ENCODE measurements around the gene HIVEP2.

HIVEP2 gene

DNA sequence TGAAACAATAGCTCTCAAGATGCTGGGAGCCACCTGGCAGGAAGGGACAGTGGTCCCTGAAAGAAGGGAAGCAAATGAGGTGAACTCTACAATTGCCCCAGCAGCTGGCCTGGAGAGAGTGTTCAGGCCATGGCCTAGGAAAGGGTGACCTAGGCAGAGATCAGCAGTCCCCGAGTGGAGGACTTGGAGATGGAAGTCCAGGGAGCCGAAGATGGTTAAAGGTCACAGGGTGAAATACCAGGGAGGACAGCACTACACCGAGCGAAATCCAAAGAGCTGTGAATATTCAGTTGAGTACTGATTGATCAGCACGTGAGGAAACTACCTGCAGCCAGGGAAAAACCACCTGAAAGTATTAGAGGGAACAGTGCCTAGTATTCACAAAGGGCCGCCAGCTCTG, 133.1 kb downstream of the HIVEP2 start:
- no peak for DNase-seq

DNA sequence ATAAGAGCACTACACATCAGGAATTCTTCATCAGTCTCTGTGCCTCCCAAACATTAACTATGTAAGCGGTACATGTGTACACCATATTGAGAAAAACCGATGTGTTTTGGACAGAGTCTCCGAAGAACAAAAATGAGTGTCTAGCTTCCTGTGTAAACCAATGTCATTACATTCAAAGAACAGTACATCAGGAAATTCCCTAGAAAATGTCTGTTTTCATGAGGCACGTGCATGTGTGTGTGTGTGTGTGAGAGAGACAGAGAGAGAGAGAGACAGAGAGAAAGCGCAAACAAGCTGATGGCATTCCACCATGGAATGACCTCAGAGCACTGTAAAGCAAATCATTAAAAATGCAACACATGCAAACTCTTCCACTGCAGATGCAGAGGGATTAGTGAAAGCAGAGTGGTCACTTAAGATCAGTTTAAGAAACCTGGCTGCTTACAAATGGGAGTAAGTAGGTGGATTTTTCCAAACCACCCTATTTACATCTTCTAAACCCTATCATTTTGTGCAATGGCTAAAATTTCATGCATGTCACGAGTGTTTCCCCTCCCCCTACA, 133.9 kb downstream of the HIVEP2 start:
- peak; percentile 34 for DNase-seq

DNA sequence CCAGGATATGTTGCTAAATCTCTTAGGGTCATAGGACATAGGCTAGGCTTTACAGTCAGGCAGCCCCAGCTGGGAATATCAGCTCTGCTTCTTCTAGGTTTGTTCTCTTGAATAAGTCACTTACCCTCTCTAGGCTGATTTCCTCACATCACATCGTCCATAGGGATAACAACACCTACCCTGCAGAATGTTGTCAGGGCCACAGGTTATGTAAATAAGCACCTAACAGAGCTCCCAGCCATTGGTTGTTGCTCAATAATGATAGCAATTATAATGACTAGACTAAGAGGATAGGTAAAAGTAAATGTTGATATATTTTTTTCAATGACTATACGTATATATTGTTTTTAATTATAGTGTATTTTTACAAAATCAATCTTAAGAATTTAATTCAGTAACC, 135.0 kb downstream of the HIVEP2 start:
- DNase-seq = no peak

DNA sequence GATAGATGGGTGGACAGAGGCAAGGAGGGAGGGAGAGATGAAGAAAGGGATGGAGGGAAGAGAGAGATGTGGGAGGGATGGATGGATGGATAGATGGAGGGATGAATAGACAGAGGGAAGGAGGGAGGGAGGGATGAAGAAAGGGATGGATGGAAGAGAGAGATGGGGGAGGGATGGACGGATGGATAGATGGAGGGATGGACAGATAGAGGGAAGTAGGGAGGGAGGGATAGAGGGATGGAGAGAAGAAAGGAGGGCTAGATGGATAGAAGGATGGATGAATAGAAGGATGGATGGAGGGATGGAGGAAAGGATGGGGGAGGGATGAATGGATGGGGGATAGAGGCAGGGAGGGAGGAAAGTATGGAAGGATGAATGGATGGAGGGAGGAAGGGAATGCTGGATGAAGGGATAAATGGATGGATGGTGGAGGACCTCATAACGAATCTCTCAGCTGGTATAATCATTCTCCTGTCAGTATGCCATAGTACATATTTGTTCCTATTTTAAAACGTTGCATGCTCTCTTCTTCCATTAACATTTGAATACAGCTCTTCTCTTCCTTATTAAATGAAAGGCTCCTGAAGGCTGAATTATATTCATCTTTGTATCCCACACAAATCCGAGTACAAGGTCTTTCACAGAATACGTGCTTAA, 136.4 kb downstream of the HIVEP2 start:
- DNase-seq = no peak

DNA sequence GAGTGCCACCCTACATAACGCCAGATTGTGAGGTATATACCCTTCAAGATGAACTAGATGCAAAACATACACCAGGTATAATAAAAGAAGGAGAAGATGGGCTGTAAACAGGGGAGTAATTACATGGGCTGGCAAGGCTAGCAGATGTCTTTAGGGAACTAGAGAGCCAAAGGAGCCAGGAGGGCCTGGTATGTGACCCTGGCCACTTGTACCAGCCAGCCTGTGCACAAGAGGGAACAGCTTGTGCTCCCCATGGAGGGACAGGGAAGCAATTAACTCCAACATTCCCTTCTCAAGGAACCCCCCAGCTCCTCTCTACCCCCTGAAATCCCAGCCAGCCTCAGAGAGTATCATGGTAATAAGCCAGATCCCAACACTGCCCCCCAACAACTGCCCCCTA, 139.9 kb downstream of the HIVEP2 start:
- no peak for DNase-seq

DNA sequence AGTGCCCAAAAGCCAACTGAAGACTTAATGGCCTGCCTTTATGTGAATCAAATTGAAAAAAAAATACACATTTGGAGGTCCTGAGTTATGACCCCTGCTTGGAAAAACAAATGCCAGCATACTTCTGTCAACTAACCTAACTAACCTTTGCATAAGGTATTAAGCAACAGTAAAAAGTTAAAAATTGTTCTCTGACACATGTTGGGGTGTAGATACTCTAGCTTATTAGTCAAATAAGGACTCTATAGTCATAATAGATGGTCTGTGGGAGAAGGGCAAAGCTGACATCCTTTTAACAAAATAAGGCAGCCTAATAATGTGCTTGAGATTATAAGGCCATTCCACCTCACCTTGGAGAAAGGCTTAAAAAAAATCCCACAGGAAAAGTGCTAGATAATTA, 140.5 kb downstream of the HIVEP2 start:
- no peak for DNase-seq

DNA sequence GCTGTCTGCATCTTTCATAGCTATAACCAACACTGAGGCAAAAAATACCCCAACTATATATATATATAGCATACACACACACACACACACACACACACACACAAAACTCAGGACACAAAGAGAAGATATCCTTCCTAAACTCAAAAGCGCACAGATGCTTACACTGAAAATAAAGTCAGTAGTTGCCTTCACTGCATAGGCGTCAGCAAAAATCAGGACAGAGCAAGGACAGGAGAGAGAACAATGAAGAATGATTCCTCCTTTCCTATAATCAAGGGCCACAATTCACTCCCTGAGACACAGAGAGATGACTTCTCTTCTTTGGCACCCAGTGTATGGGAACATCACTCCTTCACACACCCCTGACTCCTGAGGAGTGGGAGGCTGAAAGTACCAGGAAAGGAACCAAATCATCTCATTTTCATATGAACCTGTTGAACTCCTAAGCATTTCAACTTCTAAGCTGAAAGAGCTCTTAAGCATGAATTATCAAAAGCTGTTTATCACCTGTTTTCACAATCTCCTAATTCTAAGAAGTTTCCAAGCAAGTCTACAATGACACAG, 141.4 kb downstream of the HIVEP2 start:
- no peak for DNase-seq

DNA sequence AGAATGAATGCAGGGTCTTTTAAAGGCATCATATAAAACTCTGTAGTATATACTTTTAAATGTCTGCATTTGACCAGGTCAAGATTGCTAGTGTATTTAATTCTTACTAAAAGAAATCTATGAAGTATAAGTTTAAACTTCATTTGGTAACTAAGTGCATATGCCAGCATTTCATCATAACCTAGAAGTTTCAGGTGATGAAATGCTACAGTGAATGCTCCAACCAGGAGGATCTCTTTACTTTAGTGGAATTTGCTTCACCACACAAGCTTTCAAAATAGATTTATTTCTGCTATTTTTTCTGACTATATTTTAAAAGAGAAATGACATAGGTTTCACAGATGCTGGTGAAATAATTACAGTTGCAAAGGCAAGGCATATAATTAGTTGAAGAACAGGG, 141.9 kb downstream of the HIVEP2 start:
- DNase-seq = no peak

DNA sequence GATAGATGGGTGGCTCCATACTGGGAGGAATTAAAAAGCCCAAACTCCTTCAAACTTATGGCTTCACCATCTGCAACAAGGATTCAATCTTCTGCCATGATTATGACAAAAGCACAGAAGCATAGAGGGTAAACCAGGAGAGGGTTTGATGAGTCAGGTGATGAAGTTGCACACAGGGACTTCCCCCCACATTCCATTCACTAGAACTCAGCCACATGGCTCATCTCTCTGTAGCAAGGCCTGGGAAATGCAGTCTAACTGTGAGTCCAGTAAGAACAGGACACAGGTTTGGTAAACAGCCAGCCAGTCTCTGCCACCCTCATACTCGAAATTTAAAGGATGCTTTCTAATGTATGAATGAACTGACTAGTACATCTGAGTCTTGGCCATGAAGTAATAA, 142.9 kb downstream of the HIVEP2 start:
- DNase-seq = peak; percentile 99

DNA sequence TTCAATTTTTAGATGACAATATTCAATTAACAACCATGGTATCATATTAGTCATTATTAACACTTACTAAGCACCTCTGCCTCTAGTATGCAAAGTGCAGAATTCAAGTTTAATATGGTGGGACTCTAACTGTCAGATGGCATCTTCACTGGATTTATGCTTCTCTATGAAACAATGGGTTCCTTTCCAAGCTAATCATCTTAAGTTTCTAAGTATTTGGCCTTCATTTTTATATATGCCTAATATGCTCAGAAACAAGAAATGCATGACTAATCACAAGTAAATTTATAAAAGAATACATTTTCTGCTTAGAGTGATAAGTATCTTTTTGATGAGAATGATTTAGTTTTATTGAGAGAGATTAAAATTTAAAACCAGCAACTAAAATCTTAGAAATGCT, 144.7 kb downstream of the HIVEP2 start:
- peak; percentile 28 for DNase-seq

DNA sequence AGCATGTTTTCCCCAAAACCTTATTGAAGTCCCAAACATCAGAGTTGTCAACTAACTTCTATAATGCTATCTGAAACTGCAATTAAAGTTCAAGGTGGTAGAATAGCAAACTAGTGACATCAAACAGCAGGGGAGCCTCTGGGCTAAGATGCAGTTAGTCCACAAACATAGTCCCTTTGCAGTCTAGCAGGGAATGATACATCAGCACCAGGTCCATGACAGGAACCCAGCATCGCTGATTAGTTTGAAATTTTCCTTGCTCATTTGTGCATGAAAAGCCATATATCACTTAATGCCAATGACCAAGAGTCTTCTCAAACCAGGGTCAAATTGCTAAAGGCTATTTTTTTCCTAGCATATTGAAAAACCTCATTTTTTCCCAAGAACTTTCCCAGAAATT, 145.3 kb downstream of the HIVEP2 start:
- no peak for DNase-seq

DNA sequence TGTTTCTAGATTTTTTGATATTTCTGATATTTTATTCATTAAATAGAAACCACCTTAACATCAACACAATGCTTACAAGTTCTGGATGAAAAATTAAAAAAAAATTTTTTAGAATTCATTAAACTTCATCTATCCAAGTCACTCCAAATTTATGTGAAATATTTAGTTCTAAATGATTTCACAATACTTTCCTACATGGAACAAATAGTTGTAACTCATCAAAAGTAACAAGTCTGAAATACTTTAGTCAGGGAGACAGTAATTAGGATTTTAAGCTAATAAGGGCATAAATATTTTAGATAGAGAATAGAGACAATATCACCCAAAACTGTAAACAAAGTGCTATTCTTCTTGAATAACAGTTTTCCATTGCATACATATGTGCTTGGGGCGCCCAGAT, 147.8 kb downstream of the HIVEP2 start:
- no peak for DNase-seq

DNA sequence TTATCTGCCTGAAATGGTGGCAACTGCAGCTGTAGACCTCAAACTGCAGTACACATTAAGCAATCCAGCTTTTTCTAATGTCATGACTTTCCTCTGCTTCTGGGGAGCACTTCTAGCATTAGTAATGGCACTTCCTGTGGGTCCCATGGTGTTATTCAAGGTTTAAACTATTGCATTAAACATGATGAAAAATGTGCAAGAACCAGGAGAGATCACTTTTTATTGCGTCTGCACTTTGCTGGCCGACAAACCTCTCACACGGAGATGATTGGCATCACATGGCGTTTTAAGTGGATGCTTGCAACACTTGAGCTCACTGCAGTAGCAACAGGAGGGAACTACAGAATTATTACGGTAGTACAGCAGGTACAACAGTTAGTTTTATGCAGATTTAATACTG, 148.4 kb downstream of the HIVEP2 start:
- peak; percentile 37 for DNase-seq

DNA sequence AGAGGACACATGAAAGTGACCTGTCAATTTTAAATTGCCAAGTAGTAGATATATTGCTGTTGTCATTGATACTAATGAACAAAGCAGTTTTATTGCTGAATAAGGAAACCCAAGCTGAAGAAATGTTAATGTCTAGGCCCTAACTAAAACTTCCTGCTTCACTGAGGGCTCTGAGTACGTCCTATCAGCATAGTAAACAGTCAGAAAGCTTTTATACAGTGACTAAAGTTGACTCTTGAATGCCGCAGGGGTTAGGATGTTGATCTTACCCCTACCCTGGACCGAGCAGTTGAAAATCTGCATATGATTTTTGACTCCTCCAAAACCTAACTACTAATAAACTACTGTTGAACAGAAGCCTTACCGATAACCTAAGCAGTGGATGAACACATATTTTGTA, 149.0 kb downstream of the HIVEP2 start:
- no peak for DNase-seq

DNA sequence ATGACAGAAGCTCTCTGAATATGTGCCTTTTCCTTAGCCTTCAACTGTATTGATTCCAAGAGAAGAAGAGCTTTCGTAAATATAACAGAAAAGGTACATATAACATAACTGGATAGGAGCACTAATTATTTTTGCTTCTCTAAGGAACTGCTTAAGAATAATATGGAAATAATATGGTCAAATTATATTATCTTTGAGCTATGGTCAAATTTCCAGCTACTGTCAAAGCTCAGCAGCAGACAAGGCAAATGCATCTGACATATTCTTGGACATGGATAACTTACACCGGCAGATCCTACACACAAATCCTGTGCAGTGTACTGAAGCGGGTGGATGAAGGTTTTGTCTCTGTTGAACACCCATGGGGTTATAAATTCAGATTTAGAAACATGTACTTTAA, 150.6 kb downstream of the HIVEP2 start:
- no peak for DNase-seq

DNA sequence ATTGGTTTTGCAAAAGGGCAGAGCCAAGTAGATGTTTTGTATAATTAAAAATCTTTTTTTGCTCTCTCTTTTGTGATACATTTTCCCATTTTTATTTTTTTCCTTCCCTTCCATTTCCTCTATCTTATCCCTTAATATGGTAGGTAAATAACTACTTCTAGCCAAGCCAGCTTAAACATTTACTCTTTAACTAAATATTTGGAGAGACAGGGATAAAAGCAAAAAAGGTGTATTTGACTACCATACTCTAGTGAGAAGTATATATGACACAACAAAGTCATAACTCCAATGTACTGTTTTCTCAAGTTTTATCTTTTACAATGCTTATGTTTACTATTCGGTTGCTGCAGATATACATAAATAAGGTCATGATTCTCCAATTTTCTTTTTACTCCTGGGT, 154.7 kb downstream of the HIVEP2 start:
- DNase-seq = no peak

DNA sequence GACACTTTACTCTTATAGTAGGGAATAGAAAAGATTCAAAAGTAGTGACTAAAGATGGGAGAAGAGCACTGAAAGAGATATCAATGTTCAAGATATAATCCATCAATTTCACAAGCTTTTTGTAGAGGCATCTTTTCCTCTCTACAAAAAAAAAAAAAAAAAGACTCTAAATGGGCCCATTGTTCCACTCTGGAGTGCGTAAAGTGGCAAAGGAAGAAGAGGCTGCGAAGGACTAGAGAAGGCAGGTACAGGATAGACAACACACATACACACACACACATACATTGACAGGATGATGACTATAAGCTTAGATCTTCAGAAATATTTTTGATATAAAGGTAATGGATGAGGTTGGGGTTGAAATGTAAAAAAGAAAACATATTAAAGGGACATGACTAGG, 157.6 kb downstream of the HIVEP2 start:
- no peak for DNase-seq

DNA sequence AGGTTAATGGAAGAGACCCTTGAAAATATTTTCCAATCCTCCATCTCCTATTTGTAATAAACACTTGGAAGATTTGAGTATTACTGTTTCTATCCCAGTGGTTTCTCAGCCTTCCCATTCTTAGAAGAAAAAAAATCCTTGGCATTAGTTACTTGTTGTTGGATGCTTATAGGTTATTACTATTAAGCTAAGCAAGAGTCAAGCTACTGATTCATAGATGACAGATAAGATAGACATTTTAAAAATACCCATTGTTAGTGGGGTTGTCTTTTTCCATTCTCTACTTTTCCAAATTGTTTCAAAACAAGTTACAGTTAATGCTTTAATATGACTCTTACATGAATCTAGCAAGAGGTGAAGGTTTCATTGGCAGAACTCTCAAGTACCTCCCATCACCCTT, 158.5 kb downstream of the HIVEP2 start:
- DNase-seq = peak; percentile 28

DNA sequence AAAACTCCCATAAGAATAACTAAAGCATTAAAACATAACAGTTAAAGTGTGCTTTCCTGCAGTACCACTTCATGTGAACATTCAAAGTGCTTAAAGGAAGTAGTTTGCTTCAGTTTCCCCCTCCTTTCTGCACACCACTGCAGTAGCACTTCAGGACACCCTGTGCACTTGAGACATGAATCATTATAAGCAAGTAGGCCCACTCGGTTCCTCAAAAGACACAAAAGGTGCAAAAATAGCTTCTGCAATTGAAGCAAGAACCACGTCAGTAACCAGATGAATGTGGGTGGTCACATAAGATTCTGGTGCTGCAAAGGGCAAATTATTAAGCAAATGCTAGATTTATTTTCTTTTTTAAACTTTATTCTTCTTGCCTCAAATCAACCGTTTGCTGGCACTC, 160.6 kb downstream of the HIVEP2 start:
- DNase-seq = no peak

DNA sequence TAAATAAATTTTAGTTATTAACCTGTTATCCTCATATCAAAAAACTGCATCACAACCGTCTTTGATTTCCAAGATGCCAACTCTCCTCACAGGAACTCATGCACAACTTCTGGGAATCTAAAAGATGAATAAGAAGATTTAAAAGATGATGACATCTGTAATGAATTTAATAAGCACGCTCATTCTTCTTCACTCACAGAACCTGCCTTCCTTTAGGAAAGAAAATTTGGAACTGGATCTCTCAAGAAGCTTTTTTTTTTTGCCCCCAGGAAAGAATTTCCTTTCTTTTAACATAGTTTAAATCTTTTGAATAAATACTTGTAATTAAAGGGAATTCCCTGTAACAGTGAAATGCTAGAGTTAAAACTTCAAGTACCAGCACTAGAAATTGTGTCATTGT, 161.5 kb downstream of the HIVEP2 start:
- DNase-seq = peak; percentile 42

DNA sequence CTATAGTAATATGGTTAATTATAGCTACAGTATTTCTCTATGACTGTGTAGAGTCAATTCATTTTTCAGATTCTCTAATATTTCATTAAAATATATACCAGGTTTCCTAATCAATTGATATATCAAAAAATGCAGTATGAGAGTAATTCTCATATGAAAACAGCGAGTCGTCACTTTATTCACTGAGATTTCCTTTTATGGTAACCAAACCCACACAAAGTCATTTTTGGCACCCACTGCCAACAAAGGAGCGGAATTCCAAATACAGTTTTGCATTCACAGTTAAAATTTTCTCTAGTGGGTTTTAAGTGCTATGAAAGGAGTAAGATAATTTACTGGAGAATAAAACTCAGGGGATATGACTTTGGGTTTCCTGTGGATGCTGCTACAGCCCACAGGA, 163.8 kb downstream of the HIVEP2 start:
- DNase-seq = no peak

DNA sequence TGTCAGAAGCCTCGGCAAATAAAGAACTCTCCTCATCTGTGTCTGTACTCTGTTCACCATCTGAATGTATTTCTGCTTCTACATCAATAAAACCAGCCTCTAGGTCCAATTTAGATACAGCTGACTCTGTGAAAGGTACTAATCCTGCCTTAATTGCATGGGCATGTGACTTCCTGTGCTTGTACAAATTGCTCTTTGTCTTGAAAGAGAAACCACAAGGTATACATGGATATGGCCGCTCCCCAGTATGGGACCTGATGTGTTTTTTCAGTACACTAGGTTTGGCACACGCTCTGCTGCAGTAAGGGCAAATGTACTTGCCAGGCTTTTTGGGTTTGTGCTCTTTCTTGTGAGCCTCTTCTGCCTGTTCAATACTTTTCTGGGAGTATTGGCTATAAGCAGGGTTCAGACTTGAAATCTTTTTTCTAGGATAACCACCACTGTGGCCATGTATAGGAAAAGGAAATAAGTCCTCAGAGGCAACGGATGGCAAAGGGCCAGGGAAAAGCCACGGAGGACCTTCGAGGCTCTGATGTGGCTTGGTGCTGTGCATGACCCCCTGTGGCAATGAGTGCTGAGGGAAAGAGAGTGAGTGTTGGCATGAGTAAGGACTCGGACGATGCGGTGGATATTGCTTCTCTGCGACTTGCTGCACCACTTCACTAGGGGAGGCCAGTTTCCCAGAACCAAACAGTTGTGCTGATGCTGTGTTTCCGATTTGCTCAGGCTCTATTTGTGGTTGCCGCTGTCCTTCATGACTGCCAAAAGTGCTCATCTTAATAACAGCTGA, 170.9 kb downstream of the HIVEP2 start:
- no peak for DNase-seq

DNA sequence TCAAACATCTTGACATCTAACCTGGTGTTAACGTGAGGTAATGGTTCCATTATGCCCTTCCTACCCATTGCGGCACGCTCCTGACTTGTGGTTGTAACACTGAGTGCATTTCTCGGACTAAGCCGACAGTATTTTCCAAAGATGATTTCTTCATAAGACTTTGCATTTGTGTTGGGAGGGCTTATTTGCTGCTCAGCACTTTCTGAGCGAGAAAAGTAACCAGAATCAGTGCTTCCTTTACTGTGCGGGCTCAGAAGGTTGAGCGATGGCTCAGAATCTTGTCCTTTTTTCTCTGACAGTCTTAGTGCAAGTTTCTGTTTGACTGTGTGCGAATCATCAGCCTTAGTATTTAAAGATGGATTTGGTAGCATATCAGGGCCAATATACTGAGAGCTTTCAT, 171.7 kb downstream of the HIVEP2 start:
- no peak for DNase-seq

DNA sequence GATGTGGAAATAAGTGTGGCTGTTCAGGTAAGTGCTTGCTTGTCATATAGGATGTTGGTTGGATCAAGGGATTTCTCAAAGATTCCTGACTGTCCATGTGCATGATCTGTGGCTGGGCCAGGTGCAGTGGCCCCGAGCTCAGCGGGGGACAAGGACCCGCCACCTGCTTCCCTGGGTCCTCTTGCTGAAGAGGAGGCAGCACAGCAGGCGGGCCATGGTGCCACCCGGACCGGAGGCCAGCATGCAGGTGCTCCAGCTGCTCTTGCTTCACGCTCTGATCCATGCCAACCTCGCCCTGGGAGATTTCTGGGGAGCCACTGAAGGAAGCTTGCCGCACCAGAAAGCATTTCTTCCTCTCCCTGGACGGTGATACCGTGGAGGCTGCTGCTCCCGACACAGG, 173.8 kb downstream of the HIVEP2 start:
- DNase-seq = no peak

All from EL (cell line).